ENCODE measurements around the gene C19orf73. TPM values are rescaled to one million over a fixed set of nuclear protein-coding genes. Genes with fewer than 3 reads are reported as not detected.
A peak's percentile ranks its signal among the peaks of the same experiment; 100 is the strongest.

C19orf73 gene
- total RNA-seq, 4 donors from 2014 or later: 2.1 to 7.4 (median 4.7) TPM

DNA sequence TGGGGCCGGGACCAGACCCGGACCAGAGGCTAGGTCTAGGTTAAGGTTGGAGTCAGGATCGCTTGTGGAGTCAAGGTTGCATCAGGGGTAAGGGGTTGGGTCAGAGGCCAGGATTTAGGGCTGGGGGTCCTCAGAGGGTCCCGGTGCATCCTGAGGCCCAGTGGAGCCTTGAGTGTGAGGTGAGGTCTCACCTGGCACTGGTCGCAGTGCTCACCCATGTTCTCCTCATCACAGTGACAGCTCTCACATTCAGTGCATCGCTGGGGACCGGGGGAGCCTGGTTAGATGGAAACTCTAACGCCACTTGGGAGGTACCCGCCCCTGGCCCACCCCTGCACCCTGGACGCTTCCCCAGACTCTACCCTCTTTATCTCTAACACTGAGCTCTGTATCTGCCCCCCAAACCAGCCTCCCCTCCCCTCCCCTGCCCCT is 33.2 kb upstream of the C19orf73 start:
- DNase-seq: no peak
- Histone ChIP-seq H3K4me1 (peaks cover 25 to 47% (median 27%) of the 10 kb centered on the region in 3 donors), H3K27ac (peak overlapping the region in 3 of 4 donors; percentile 83 to 86 (median 84)), H3K27me3 (peaks cover 0 to 7% (median 0%) of the 10 kb centered on the region in 4 donors), H3K36me3 (no peaks in the 10 kb centered on the region), H3K4me3 (peak overlapping the region in 1 of 4 donors; percentile 70), H3K9me3 (no peaks in the 10 kb centered on the region)
- WGBS, 2 donors: 25 to 43% methylated on average over 9 to 10 of the region's 10 CpGs
- intact Hi-C loops (cut with DNase I): no loop called here
- TF ChIP-seq POLR2A (IDR thresholded peaks at IDR 0.05) (no peak), CTCF (IDR thresholded peaks at IDR 0.05) (no peak)

GRCh38 chr19:49151267-49152118 is 32.5 kb upstream of the C19orf73 start:
- no peaks in the 10 kb centered on the region for H3K36me3 ChIP-seq
- TF ChIP-seq CTCF (IDR thresholded peaks at IDR 0.05) (no peak), POLR2A (IDR thresholded peaks at IDR 0.05) (no peak)
- no peaks in the 10 kb centered on the region for H3K9me3 ChIP-seq
- DNase-seq: no peak
- peaks cover 25 to 45% (median 27%) of the 10 kb centered on the region in 3 donors for H3K4me1 ChIP-seq
- intact Hi-C loops (cut with DNase I): no loop called here
- peaks cover 0 to 11% (median 0%) of the 10 kb centered on the region in 4 donors for H3K27me3 ChIP-seq
- WGBS, 2 donors: 6 to 15% methylated on average over 24 of the region's 45 CpGs
- H3K4me3 ChIP-seq: peak overlapping the region in 3 of 4 donors; percentile 64 to 70 (median 64)
- H3K27ac ChIP-seq: peak overlapping the region; percentile 69 to 86 (median 84)

GRCh38 chr19:49150944-49151243 is 32.0 kb upstream of the C19orf73 start:
- H3K27ac ChIP-seq: peak overlapping the region; percentile 69 to 86 (median 84)
- peaks cover 0 to 13% (median 0%) of the 10 kb centered on the region in 4 donors for H3K27me3 ChIP-seq
- peaks cover 29 to 51% (median 31%) of the 10 kb centered on the region in 3 donors for H3K4me1 ChIP-seq
- DNase-seq: no peak
- peak overlapping the region; percentile 46 to 70 (median 64) for H3K4me3 ChIP-seq
- H3K36me3 ChIP-seq: no peaks in the 10 kb centered on the region
- H3K9me3 ChIP-seq: no peaks in the 10 kb centered on the region
- intact Hi-C loops (cut with DNase I): no loop called here
- 3 to 6% methylated on average over 3 to 6 of the region's 16 CpGs for WGBS, 2 donors
- TF ChIP-seq POLR2A (IDR thresholded peaks at IDR 0.05) (no peak), CTCF (IDR thresholded peaks at IDR 0.05) (no peak)

- Histone ChIP-seq H3K4me3 (peak overlapping the region; percentile 46 to 70 (median 64)), H3K4me1 (peaks cover 31 to 57% (median 33%) of the 10 kb centered on the region in 3 donors), H3K27me3 (peaks cover 0 to 13% (median 0%) of the 10 kb centered on the region in 4 donors), H3K9me3 (no peaks in the 10 kb centered on the region), H3K36me3 (no peaks in the 10 kb centered on the region), H3K27ac (peak overlapping the region; percentile 69 to 86 (median 84))
- TF ChIP-seq CTCF (IDR thresholded peaks at IDR 0.05): no peak
- peak in 2 of 4 donors; percentile 15 to 16 for TF ChIP-seq POLR2A (IDR thresholded peaks at IDR 0.05)
- 0 to 2% methylated on average over 10 to 26 of the region's 75 CpGs for WGBS, 2 donors
- intact Hi-C loops (cut with DNase I): no loop called here
- no peak for DNase-seq
These were observed 31.4 kb upstream of the C19orf73 start for GRCh38 chr19:49150106-49150943.

Data from esophagus squamous epithelium (tissue), 5 donors.